Omental fat pad (tissue), 4 donors: ENCODE results near the gene BBX. TPM values are rescaled to one million over a fixed set of nuclear protein-coding genes. Genes with fewer than 3 reads are reported as not detected.

Experiments
- ATAC-seq: fragments of 150-250 bp; one replicate; pipeline ENCODE4 v1.9.1; 2016; ENCODE audit warnings: mild to moderate bottlenecking, moderate library complexity; ENCODE audit not compliant: low FRiP score
- DNase-seq: peaks from one replicate; pipeline ENCODE4 v3.0.0-alpha.2; 2019; ENCODE audit warnings: low spot score
- total RNA-seq, 4 donors: library from RNA; depleted of rRNA; stranded (reverse); fragments of >200 nt; gene quantifications; one replicate each; pipeline ENCODE4 v1.1.0, GENCODE V29; 2016
- TF ChIP-seq, protein P1 (sequence below), 3 donors: fragments of 450-650 bp; IDR thresholded peaks; one replicate each; pipeline ENCODE4 v1.5.1; 2016 to 2017; ENCODE audit warnings: antibody characterized with exemption in 3 of 3, mild to moderate bottlenecking in 3 of 3, moderate library complexity in 2 of 3

BBX gene
- total RNA-seq, 4 donors from 2014 or later = 32.8 to 70.5 (median 40.7) TPM

DNA sequence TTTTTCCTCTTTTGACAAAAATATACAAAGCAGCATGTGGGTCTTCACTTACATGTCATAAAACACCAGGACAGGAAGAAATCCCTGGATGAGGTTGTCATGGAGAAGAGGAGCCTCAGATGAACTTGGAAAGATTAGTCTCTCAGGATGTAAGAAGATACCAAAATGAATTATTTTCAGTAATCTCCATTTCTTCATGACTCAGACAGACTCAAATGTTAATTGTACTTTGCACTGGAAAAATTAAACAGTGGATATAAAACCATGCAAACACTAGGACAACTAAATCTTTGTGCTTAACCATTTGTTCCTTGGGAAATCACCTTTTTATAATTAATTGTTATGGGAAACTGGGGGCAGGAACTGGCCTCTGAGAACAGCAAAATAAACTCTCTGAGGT lies 331.1 kb downstream of the BBX start:
- DNase-seq (no peak), ATAC-seq (no peak)
- TF ChIP-seq, protein P1, sequence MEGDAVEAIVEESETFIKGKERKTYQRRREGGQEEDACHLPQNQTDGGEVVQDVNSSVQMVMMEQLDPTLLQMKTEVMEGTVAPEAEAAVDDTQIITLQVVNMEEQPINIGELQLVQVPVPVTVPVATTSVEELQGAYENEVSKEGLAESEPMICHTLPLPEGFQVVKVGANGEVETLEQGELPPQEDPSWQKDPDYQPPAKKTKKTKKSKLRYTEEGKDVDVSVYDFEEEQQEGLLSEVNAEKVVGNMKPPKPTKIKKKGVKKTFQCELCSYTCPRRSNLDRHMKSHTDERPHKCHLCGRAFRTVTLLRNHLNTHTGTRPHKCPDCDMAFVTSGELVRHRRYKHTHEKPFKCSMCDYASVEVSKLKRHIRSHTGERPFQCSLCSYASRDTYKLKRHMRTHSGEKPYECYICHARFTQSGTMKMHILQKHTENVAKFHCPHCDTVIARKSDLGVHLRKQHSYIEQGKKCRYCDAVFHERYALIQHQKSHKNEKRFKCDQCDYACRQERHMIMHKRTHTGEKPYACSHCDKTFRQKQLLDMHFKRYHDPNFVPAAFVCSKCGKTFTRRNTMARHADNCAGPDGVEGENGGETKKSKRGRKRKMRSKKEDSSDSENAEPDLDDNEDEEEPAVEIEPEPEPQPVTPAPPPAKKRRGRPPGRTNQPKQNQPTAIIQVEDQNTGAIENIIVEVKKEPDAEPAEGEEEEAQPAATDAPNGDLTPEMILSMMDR (IDR thresholded peaks at IDR 0.05) = no peak

DNA sequence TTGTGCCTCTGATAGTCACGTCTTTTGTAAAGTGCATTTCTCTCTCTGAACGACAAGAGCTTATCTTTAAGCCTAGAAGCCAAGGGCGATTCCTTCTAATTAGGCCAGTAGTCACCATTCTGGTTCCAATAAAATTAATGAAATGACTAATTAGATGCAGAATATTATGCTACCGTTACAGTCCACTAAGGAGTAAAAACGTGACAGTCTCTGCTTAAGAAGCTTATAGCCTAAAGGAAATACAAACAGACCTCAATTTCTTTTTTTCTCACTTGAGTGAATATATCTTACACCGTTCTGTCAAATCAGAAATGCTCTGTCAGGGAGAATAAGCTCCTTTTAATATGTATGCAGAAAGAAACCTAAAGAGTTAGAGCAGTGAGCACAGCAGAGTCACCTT lies 332.0 kb downstream of the BBX start:
- ATAC-seq = no peak
- no peak for DNase-seq
- TF ChIP-seq, protein P1 (IDR thresholded peaks at IDR 0.05) = no peak

GRCh38 chr3:107855710-107856109 lies 332.9 kb downstream of the BBX start:
- DNase-seq (no peak), ATAC-seq (no peak)
- TF ChIP-seq, protein P1 (IDR thresholded peaks at IDR 0.05) = no peak

- TF ChIP-seq, protein P1 (IDR thresholded peaks at IDR 0.05) = no peak
- no peak for ATAC-seq
- DNase-seq = no peak
These were observed 335.1 kb downstream of the BBX start for GRCh38 chr3:107857854-107858253.

GRCh38 chr3:107858876-107859275 lies 336.1 kb downstream of the BBX start:
- TF ChIP-seq, protein P1 (IDR thresholded peaks at IDR 0.05) = no peak
- DNase-seq = no peak
- ATAC-seq = no peak

Other genes starting within 250 kb of the BBX start
- not detected for gene CCDC54, start 145.5 kb upstream of the BBX start, total RNA-seq